NCI-H226 (cell line): Measurements from ENCODE around the gene FCHO2.

Experiments used
- DNase-seq: peaks from one replicate; pipeline ENCODE4 v3.0.0-alpha.2; 2015

FCHO2 gene

DNA sequence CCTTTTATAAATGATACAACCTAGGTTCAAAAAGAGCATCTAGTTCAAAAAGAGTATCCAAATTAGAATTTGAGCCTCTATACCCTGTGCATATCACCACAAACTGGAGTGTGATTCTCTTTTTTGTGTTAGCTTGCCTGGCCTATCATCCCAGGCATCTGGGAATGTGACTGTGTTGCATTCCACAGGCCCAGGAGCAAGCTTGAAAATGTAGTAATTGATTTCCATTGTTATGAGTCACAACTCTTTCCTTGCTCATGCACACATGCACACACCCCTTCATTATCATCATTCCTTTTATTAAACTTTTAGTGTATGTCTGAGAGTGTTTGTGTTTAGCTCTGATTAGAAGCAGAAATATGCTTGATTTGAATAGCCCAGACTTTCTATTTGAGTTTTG, 75.2 kb downstream of the FCHO2 start:
- DNase-seq, result peak; percentile 84

DNA sequence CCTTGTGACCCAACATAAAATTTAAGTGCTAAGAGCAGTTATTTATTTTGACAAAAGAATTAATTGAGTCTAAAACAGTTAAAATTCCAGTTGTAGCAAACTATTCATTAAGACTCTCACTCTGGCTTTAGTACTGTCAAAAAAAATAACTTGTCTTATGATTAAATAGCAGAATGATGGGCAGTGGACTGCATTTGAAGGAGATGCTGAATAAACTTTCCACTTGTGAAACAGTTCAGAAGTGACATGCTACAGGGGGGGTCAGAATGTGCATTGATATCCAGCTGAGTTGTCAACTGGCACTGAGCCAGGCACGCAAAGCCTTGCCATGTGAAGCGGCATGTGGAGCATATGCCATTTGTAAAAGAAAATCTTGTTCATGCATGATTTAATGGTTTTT, 76.0 kb downstream of the FCHO2 start:
- peak; percentile 81 for DNase-seq

- DNase-seq, result no peak
Measured at GRCh38 chr5:73032635-73033034, 76.8 kb downstream of the FCHO2 start.

DNA sequence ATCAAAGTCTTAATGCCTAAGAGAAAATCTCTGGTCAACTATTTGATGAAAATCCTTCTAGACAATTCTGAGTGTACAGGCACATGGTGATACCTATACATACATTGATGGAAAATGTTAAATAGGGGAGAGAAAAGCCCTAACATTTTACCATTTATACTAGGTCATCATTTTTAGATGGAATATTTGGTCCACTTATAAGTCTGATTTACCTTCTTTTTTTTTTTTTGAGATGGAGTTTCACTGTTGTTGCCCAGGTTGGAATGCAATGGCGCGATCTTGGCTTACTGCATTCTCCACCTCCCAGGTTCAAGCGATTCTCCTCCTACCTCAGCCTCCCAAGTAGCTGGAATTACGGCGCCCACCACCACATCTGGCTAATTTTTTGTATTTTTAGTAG, 81.7 kb downstream of the FCHO2 start:
- no peak for DNase-seq

- peak; percentile 73 for DNase-seq
Measured at GRCh38 chr5:73039082-73039481, 83.2 kb downstream of the FCHO2 start.

GRCh38 chr5:73042993-73043392, 87.2 kb downstream of the FCHO2 start:
- no peak for DNase-seq

DNA sequence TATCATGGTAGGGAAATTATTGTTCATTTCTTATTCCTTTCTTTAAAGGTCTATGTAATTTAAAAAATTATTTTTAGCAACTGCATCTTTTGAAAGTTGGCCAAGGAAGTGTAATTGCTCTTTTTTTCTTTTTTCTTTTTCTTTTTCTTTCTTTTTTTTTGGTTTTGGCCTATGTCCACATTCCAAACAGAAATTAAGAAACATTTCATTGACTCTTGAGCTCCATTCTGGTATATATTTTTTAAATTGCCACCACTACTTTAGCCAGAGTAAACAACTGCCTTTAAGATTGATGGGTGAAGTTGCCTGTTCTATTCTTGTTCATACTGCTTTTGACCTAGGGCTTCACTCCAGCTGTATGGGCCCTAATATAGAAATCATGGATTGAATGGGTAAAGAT, 88.7 kb downstream of the FCHO2 start:
- DNase-seq, result no peak

- DNase-seq, result no peak
Measured at GRCh38 chr5:73045623-73046022, 89.8 kb downstream of the FCHO2 start.

- DNase-seq, result no peak
Measured at GRCh38 chr5:73061593-73061992, 105.8 kb downstream of the FCHO2 start.

GRCh38 chr5:73066466-73066865, 110.6 kb downstream of the FCHO2 start:
- DNase-seq, result peak; percentile 26

- DNase-seq, result no peak
Measured at GRCh38 chr5:73067213-73067612, 111.4 kb downstream of the FCHO2 start.

DNA sequence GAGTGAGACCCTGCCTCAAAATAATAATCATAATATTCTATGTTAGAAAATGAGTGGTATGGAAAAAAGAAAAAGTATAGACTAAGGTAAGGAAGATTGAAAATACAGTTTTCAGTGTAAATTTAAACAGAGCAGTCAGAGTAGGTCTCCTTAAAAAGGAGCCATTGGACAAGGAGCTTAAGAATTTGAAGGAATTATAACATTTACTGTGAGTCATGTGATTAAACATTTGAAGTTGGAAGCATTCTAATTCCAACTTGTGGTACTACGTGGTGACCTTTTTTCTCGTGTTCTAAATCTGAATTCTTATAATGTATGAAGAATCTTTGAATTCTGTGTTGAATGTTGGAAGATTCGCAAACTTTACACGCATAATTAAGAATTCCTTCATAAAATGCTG, 125.3 kb downstream of the FCHO2 start:
- DNase-seq, result no peak

- no peak for DNase-seq
Measured at GRCh38 chr5:73088026-73088425, 132.2 kb downstream of the FCHO2 start.

DNA sequence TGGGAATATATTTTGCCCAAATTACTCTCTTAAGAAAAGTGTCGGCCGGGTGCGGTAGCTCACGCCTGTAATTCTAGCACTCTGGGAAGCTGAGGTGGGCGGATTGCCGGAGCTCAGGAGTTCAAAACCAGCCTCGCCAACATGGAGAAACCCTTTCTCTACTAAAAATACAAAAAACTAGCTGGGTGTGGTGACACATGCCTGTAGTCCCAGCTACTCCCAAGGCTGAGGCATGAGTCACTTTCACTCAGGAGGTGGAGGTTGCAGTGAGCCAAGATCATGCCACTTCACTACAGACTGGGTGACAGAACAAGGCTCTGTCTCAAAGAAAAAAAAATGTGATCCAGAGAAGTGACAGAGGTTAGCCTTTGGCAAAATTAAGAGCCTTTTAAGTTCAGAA, 138.1 kb downstream of the FCHO2 start:
- peak; percentile 39 for DNase-seq

- no peak for DNase-seq
Measured at GRCh38 chr5:73094415-73094814, 138.6 kb downstream of the FCHO2 start.

- no peak for DNase-seq
Measured at GRCh38 chr5:73095564-73096238, 139.9 kb downstream of the FCHO2 start.

DNA sequence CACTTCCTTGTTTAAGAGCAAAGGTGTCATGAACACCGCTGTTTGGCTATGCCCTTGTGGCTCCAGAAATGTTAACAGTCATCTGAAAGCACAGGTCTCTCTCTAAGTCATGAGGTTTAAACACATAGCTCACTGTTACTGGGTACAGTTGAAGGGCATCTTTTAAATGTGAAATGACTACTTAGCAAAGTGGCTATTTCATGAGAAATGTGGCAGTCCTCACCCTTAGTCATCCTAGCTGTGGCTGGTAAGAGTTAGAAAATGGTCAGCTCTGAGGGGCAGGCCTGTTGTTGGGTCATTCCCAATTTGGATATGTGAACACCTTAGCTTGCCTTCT, 140.4 kb downstream of the FCHO2 start:
- DNase-seq, result no peak

GRCh38 chr5:73097740-73098139, 141.9 kb downstream of the FCHO2 start:
- DNase-seq, result no peak

DNA sequence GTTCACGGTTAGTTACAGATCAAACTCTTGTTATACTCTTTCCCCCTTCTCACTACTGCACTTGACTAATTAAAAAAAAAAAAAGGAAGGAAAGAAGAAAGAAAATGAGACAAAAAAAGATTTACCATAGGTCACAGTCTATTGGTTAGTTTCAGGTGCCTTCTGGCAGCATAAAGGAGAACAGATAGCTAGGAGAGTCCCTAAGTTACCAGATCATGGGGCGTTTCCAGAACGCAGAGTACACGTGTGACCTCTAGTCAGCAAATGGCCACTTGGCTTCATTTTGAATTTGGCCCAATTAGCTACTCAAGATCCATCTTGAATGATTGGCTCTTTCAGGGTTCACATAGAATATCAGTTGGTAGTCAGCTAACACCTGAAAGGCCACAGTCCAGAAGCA, 144.3 kb downstream of the FCHO2 start:
- DNase-seq, result no peak

DNA sequence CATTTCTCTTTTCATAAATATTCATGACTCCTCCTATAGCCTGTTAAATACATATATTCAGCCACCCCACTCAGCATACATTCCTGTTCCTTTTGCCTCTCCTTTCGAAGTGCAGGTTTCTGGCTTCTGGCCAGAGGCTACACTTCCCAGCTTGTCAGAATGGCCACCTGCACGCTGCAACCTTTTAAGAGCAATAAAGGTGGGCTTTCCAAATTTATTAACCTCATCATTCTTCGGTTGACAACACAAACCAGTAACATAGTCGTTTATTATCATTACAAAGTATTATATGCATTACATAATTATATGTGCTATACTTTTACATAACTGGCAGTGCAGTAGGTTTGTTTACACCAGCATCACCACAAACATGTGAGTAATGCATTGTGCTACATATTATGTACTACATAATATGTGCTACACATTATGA, 148.0 kb downstream of the FCHO2 start:
- no peak for DNase-seq

DNA sequence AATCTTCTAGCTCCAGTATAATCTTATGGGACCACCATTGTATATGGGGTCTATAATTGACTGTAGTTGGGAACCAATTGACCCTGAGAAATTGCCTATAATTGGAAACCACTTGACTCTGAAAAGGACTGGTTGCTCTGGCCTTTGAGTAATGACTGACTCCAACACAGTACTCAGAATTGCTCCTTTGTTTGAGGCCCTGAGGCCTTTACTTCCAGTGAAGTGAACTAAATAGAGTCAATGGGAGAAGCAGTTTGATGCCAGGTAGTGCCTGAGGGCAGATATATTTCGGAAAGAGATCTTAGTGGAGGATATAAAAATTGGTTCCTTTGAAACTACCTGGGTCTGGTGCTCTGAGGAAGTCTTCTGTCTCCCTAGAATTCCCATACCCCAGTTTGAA, 148.5 kb downstream of the FCHO2 start:
- DNase-seq, result no peak

DNA sequence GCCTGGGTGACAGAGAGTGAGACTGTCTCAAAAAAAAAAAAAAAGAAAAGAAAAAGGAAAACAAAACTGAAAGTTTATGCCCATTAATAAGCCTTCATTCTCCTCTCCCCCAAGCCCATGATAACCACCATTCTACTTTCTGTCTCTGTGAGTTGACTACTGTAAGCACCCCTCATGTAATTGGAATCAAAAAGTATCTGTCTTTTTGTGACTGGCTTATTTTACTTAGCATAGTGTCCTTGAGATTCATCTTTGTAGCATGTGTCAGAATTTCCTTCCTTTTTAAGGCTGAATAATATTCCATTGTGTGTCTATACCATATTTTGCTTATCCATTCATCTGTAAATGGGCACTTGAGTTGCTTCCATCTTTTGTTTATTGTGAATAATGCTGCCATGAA, 150.5 kb downstream of the FCHO2 start:
- DNase-seq, result no peak

DNA sequence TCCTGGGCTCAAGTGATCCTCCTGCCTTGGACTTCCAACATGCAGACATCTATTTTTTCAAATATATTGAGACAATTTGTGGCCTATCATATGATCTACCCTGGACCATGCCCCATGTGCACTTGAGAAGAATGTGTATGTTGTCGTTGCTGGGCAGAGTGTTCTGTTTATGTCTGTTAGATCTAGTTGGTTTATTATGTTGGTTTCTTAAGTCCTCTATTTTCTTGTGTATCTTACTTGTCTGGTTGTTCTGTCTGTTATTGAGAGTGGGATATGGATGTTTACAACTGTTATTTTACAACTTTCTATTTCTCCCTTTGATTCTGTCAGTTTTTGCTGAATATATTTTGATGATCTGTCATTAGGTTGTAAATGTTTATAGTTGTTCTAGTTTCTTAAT, 154.3 kb downstream of the FCHO2 start:
- no peak for DNase-seq

- DNase-seq, result no peak
Measured at GRCh38 chr5:73111536-73111935, 155.7 kb downstream of the FCHO2 start.

DNA sequence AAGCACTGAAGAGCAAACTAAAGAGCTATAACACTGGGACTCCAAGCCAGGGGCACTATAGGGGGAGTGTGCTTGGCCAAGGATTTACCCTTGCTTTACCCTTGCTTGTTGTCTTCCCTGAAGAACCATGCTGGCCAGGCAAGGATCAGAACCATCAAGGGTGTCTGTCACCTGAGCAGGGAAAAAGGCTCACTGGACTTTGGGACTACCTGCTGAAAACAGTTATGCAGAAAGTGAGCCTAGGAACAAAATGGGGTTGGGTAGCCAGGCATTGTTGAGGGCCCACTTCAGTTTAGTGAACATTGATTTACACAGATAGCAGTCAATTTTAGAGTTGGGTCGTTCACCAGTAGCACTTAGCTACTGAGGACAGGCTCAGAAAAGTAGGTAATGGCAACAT, 156.5 kb downstream of the FCHO2 start:
- no peak for DNase-seq
